HEK293T (cell line): ENCODE measurements around the gene MT1B.
"Not testable (repeated sequence)": the region's sequence is repeated elsewhere in the genome, so short reads cannot be mapped to it uniquely, and the experiment has no call there.

Experiments
- ARNT ChIP-seq: fragments of 450-650 bp; IDR thresholded peaks from 2 replicates; pipeline ENCODE4 v1.6.1; 2017; ENCODE audit warnings: mild to moderate bottlenecking
- BHLHE40 ChIP-seq: fragments of 450-650 bp; IDR thresholded peaks from 2 replicates; pipeline ENCODE4 v1.6.1; 2016; ENCODE audit warnings: mild to moderate bottlenecking, moderate library complexity, borderline replicate concordance
- CTBP1 ChIP-seq: fragments of 450-650 bp; IDR thresholded peaks from 2 replicates; pipeline ENCODE4 v1.6.1; 2016; ENCODE audit warnings: borderline replicate concordance
- FOXK2 ChIP-seq: fragments of 450-650 bp; IDR thresholded peaks from 2 replicates; pipeline ENCODE4 v1.6.1; 2016; ENCODE audit warnings: mild to moderate bottlenecking
- PKNOX1 ChIP-seq: fragments of 450-650 bp; IDR thresholded peaks from 2 replicates; pipeline ENCODE4 v1.6.1; 2016
- SP1 ChIP-seq: fragments of 450-650 bp; IDR thresholded peaks from 2 replicates; pipeline ENCODE4 v1.6.1; 2017
- SUZ12 ChIP-seq: fragments of 450-650 bp; IDR thresholded peaks from 2 replicates; pipeline ENCODE4 v1.6.1; 2016; ENCODE audit warnings: mild to moderate bottlenecking

- TF ChIP-seq SUZ12, FOXK2, PKNOX1, CTBP1, ARNT, BHLHE40, SP1: not testable (repeated sequence)
These were observed 13.9 kb downstream of the MT1B start for GRCh38 chr16:56665286-56666261.
